Nephron (organoid): ENCODE results near the gene GTF3C5.
A peak's percentile ranks its signal among the peaks of the same experiment; 100 is the strongest.

Experiments used
- H3K27ac Mint-ChIP-seq, 3 experiments: 2 replicates each; pipeline ENCODE4 v1.8.0; 2020; ENCODE audit warnings: mixed read lengths in 3 of 3, mild to moderate bottlenecking in 2 of 3, moderate library complexity in 1 of 3
- H3K27me3 Mint-ChIP-seq: 2 replicates; pipeline ENCODE4 v1.8.0; 2021; ENCODE audit warnings: low read depth, mild to moderate bottlenecking, moderate library complexity, mixed read lengths
- H3K36me3 Mint-ChIP-seq: 2 replicates; pipeline ENCODE4 v1.8.0; 2020; ENCODE audit warnings: low read depth, mixed read lengths
- H3K4me1 Mint-ChIP-seq: 2 replicates; pipeline ENCODE4 v1.8.0; 2020; ENCODE audit warnings: mixed read lengths
- H3K4me3 Mint-ChIP-seq, 3 experiments: 2 replicates each; pipeline ENCODE4 v1.8.0; 2020; ENCODE audit warnings: mild to moderate bottlenecking in 3 of 3, mixed read lengths in 3 of 3, moderate library complexity in 2 of 3
- H3K9me3 Mint-ChIP-seq: 2 replicates; pipeline ENCODE4 v1.8.0; 2020; ENCODE audit warnings: mixed read lengths
- TF ChIP-seq, protein P1 (sequence below), 3 experiments: fragments of 200-600 bp; sonication (generic); IDR thresholded peaks; one replicate each; pipeline ENCODE4 v1.5.0; 2021; ENCODE audit warnings: antibody characterized with exemption in 3 of 3; ENCODE audit not compliant: unreplicated experiment in 3 of 3

The GTF3C5 gene, protein sequence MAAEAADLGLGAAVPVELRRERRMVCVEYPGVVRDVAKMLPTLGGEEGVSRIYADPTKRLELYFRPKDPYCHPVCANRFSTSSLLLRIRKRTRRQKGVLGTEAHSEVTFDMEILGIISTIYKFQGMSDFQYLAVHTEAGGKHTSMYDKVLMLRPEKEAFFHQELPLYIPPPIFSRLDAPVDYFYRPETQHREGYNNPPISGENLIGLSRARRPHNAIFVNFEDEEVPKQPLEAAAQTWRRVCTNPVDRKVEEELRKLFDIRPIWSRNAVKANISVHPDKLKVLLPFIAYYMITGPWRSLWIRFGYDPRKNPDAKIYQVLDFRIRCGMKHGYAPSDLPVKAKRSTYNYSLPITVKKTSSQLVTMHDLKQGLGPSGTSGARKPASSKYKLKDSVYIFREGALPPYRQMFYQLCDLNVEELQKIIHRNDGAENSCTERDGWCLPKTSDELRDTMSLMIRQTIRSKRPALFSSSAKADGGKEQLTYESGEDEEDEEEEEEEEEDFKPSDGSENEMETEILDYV

DNA sequence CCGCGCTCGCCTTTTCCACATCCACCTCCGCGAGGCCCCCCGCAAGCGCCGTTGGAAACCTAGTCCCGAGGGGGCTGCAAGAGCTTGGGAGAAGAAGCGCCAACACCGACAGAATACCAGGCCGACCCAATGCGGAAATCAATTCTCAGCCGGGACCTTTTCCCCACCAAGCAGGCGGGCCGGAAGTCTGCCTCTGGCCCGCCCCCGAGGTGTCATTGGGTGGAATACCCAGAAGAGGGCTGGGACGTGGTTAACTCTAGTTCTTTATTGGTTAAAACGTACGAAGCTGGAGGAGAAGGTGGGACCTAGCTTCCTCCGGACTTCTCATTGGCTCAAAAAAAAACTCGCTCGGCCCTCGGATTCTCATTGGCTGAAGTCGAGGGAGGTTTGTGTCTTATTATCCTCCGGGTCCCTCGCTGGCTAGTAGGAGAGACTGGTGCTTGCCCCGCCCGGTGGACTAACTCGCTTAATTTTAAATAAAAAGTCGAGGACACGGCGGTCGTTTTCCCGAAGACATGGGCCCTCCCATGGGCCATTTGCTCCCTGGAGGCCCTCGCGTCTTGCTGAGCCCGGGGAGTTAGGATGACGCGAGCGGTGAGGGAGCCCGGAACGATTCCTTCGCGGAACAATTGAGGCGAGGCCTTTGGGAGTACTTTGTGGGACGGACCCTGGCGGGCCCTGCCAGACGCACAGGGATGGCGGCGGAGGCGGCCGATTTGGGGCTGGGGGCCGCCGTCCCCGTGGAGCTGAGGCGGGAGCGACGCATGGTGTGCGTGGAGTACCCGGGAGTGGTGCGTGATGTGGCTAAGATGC lies at the start of gene GTF3C5:
TSS of gene GTF3C5 (plus strand) at position 681 of the 813 bp plus-strand sequence. CDS start at position 696, 15 bp downstream.
- Mint-ChIP-seq H3K9me3 (peaks cover 3% of the 10 kb centered on the region), H3K36me3 (peaks cover 44% of the 10 kb centered on the region), H3K4me3 (peak within 1 kb of the TSS; percentile 94 to 99 (median 95)), H3K4me1 (peaks cover 29% of the 10 kb centered on the region), H3K27ac (peak within 1 kb of the TSS; percentile 95 to 99 (median 98)), H3K27me3 (peaks cover 2% of the 10 kb centered on the region)
- TF ChIP-seq, protein P1, sequence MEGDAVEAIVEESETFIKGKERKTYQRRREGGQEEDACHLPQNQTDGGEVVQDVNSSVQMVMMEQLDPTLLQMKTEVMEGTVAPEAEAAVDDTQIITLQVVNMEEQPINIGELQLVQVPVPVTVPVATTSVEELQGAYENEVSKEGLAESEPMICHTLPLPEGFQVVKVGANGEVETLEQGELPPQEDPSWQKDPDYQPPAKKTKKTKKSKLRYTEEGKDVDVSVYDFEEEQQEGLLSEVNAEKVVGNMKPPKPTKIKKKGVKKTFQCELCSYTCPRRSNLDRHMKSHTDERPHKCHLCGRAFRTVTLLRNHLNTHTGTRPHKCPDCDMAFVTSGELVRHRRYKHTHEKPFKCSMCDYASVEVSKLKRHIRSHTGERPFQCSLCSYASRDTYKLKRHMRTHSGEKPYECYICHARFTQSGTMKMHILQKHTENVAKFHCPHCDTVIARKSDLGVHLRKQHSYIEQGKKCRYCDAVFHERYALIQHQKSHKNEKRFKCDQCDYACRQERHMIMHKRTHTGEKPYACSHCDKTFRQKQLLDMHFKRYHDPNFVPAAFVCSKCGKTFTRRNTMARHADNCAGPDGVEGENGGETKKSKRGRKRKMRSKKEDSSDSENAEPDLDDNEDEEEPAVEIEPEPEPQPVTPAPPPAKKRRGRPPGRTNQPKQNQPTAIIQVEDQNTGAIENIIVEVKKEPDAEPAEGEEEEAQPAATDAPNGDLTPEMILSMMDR (IDR thresholded peaks at IDR 0.05; ENCODE audit: unreplicated experiment in 3 of 3): no peak

DNA sequence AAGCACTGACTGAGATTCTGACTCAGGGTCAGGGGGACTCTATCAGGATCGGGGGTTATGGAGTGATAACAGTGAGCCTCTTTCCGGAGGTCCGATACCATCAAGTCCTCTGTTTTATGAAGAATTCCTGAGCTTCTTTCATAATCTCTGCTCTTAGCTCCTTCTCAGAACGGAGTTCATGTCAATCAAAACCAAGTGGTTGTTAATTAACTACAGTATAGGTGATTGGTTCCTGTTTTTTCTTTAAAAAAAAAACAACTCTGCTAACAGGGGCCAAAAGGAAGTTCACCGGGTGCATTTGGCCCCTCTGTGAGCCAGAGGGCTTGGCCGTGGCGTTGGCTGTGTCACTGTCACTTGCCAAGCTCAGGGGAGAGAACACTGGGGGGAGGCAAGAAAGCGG lies 48.3 kb upstream of the GTF3C5 start:
- H3K4me1 Mint-ChIP-seq: peaks cover 15% of the 10 kb centered on the region
- no peaks in the 10 kb centered on the region for H3K9me3 Mint-ChIP-seq
- no peak overlapping the region for H3K4me3 Mint-ChIP-seq
- H3K27me3 Mint-ChIP-seq: peaks cover 65% of the 10 kb centered on the region
- TF ChIP-seq, protein P1 (IDR thresholded peaks at IDR 0.05; ENCODE audit: unreplicated experiment in 3 of 3): no peak
- H3K27ac Mint-ChIP-seq: no peak overlapping the region
- no peaks in the 10 kb centered on the region for H3K36me3 Mint-ChIP-seq

DNA sequence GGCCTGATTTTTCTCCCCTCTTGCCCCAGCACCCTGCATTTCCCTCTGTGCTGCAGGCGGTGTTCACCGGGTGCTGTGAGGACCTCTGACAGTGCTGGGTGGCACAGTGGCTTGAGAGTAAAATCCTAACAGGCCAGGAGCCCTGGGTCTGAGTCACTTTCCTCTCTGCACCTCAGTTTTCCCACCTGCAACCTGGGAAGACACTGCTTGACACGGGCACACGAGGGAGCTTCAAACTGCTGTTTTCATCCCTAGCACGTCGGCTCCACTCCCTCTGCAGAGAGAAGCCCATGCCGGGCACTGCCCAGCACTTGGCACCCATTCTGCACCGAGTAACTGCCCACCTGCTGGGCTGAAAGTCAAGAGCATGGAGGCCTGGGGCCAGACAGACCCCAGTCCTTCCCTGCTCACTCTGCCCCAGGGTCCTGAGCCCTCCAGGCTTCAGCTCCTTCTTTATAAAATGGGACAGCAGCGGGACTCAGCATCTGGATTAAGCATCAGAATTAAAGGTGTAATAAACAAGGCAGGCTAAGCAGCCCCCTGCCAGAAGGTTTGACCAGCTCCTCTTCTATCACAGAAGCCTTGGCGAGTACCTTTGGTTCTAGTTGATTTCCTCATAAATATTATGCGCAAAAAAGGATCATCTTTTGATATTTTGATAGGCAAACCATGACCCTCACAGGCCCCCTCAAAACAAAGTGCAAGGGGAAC lies 47.2 kb upstream of the GTF3C5 start:
- H3K9me3 Mint-ChIP-seq: no peaks in the 10 kb centered on the region
- TF ChIP-seq, protein P1 (IDR thresholded peaks at IDR 0.05; ENCODE audit: unreplicated experiment in 3 of 3): no peak
- peaks cover 12% of the 10 kb centered on the region for H3K4me1 Mint-ChIP-seq
- no peak overlapping the region for H3K4me3 Mint-ChIP-seq
- H3K36me3 Mint-ChIP-seq: no peaks in the 10 kb centered on the region
- H3K27ac Mint-ChIP-seq: no peak overlapping the region
- peaks cover 60% of the 10 kb centered on the region for H3K27me3 Mint-ChIP-seq

DNA sequence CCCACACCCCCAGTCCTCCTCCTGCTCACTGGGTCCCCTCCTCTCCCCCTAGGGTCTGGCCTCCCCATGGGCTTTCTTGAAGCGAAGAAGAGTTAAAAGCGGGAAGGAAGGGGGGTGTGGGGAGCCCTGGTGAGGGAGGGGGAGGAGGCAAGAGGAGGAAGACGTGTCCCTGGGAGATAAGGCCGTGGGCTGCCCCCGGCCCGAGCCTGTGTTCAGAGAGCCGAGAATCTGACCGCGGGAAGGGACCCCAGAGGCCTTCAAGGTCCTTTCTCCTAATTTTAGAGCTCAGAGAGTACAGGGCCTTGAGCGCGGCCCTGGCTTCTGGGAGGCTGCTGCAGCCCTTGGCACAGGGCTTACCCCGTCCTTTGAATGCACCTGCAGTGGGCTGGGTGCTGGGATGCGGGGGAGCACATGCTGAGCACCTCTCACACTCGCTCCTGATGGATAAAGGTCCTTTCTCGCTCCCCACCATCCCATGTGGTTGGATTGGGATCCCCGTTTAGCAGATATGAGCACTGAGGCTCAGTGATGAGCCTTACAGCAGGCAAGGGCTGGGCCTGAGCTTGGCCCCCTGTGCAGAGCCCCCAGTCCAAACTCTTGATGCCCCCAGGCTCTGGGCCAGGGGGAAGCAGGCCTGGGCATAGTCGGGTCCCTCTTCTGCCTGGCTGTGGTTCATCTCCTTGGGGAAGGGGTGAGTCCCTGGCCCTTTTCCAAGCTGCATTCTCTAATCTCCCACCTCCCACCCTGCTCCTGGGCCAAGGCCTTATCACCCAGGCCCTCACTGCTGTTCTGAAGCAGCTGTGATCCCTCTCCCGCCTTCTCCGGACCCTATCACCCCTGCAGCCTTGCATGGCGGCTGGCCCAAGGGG lies 46.4 kb upstream of the GTF3C5 start:
- Mint-ChIP-seq H3K27me3 (peaks cover 52% of the 10 kb centered on the region), H3K4me3 (no peak overlapping the region), H3K27ac (no peak overlapping the region), H3K36me3 (no peaks in the 10 kb centered on the region), H3K4me1 (peaks cover 11% of the 10 kb centered on the region), H3K9me3 (no peaks in the 10 kb centered on the region)
- TF ChIP-seq, protein P1 (IDR thresholded peaks at IDR 0.05; ENCODE audit: unreplicated experiment in 3 of 3): no peak

DNA sequence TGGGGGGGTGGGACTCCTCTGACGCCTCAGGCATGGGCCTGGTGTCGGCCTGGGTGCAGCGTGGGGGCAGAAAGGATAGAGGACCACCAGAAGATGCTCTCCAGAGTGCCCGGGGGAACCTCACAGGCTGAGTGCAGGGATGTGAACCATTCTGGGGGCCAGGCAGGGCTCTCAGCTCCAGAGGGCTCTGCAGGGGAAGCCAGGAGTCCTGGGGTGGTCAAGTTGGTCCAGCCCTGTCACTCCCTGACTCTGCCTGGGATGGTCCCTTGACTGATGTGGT lies 45.8 kb upstream of the GTF3C5 start:
- Mint-ChIP-seq H3K9me3 (no peaks in the 10 kb centered on the region), H3K27me3 (peaks cover 47% of the 10 kb centered on the region), H3K4me1 (peaks cover 5% of the 10 kb centered on the region)

More for the DNA sequence above, 45.8 kb upstream of the GTF3C5 start:
- H3K36me3 Mint-ChIP-seq: no peaks in the 10 kb centered on the region
- TF ChIP-seq, protein P1 (IDR thresholded peaks at IDR 0.05; ENCODE audit: unreplicated experiment in 3 of 3): no peak
- H3K27ac Mint-ChIP-seq: no peak overlapping the region
- H3K4me3 Mint-ChIP-seq: no peak overlapping the region
